Cardiac muscle cell (in vitro differentiated cells and primary cell): ENCODE results near the gene OSBP. TPM values are rescaled to one million over a fixed set of nuclear protein-coding genes. Genes with fewer than 3 reads are reported as not detected.

Experiments used
- DNase-seq, 2 donors: peaks; one replicate each; pipeline versions ENCODE4 v3.0.0 to v3.0.0-alpha.2; 2010 to 2017; ENCODE audit warnings: low read depth in 1 of 2, low spot score in 1 of 2
- H3K27ac ChIP-seq: fragments of 200-600 bp; sonication (generic); 2 replicates; pipeline ENCODE4 v1.5.1; 2016
- H3K27me3 ChIP-seq: fragments of 200-600 bp; sonication (generic); 2 replicates; pipeline ENCODE4 v1.6.0; 2016; ENCODE audit warnings: control low read depth
- H3K36me3 ChIP-seq: fragments of 200-600 bp; sonication (generic); 2 replicates; pipeline ENCODE4 v1.5.1; 2016; ENCODE audit warnings: control low read depth
- H3K4me1 ChIP-seq: fragments of 200-600 bp; sonication (generic); 2 replicates; pipeline ENCODE4 v1.8.1; 2017; ENCODE audit warnings: low read depth, mild to moderate bottlenecking, mixed run types
- H3K4me3 ChIP-seq: fragments of 200-600 bp; sonication (generic); 2 replicates; pipeline ENCODE4 v1.5.1; 2016; ENCODE audit warnings: mild to moderate bottlenecking
- H3K9me3 ChIP-seq: fragments of 200-600 bp; sonication (generic); 2 replicates; pipeline ENCODE4 v1.5.1; 2017; ENCODE audit warnings: low read depth, mild to moderate bottlenecking, control low read depth
- polyA plus RNA-seq: library from polyadenylated mRNA; unstranded; fragments of >200 nt; fragmentation: Nextera tagmentation; extraction: Ambion mirVana; gene quantifications from 2 replicates; pipeline ENCODE4 v1.2.1, GENCODE V29; 2016
- total RNA-seq: library from RNA; depleted of rRNA; stranded (reverse); fragments of >200 nt; gene quantifications from 2 replicates; pipeline ENCODE4 v1.2.3, GENCODE V29; 2016
- TF ChIP-seq, protein P1 (sequence below): IDR thresholded peaks from 2 replicates; pipeline ENCODE4 v1.5.1; 2012; ENCODE audit warnings: low read depth, mild to moderate bottlenecking, low read length

The OSBP gene
- total and polyA plus RNA-seq, 2 experiments from 2014 or later: 27.3 to 30.7 TPM

DNA sequence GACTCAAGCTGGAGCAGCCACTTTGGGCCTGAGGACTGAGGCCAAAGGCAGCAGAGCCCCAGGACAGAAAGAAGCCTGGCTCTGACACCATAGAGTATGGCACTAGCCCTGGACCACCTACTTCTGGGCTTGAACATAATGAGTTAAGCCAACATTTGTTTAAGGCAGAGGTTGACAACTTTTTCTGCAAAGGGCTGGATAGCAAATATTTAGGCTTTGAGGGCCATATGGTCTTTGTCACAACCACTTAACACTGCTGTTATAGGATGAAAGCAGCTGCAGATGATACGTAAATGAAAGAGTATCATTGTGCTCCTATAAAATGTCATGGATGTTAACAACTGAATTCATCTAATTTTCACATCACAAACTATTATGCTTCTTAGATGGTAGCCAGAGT lies 16.6 kb downstream of the OSBP start:
- TF ChIP-seq, protein P1, sequence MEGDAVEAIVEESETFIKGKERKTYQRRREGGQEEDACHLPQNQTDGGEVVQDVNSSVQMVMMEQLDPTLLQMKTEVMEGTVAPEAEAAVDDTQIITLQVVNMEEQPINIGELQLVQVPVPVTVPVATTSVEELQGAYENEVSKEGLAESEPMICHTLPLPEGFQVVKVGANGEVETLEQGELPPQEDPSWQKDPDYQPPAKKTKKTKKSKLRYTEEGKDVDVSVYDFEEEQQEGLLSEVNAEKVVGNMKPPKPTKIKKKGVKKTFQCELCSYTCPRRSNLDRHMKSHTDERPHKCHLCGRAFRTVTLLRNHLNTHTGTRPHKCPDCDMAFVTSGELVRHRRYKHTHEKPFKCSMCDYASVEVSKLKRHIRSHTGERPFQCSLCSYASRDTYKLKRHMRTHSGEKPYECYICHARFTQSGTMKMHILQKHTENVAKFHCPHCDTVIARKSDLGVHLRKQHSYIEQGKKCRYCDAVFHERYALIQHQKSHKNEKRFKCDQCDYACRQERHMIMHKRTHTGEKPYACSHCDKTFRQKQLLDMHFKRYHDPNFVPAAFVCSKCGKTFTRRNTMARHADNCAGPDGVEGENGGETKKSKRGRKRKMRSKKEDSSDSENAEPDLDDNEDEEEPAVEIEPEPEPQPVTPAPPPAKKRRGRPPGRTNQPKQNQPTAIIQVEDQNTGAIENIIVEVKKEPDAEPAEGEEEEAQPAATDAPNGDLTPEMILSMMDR: no peak
- no peaks in the 10 kb centered on the region for H3K4me1 ChIP-seq
- DNase-seq: no peak
- H3K4me3 ChIP-seq: no peak overlapping the region
- no peaks in the 10 kb centered on the region for H3K9me3 ChIP-seq
- H3K27me3 ChIP-seq: no peaks in the 10 kb centered on the region
- peaks cover 72% of the 10 kb centered on the region for H3K36me3 ChIP-seq
- H3K27ac ChIP-seq: no peak overlapping the region

DNA sequence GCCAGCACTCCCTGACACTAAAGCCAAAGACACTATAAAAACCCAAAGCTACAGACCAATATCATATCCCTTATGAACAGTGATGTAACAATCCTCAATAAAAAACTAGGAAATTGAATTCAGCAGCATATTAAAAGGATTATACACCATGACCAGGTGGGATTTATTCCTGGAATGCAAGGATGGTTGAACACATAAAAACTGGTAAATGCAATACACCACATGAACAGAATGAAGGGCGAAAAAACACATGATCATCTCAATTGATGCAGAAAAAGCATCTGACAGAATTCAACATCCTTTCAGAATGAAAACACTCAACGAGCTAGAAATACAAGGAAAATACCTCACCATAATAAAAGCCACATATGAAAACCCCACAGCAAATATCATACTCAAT lies 31.3 kb downstream of the OSBP start:
- no peaks in the 10 kb centered on the region for H3K9me3 ChIP-seq
- H3K27me3 ChIP-seq: no peaks in the 10 kb centered on the region
- peaks cover 45% of the 10 kb centered on the region for H3K36me3 ChIP-seq
- TF ChIP-seq, protein P1: no peak
- H3K4me3 ChIP-seq: no peak overlapping the region
- no peak for DNase-seq
- no peak overlapping the region for H3K27ac ChIP-seq
- H3K4me1 ChIP-seq: no peaks in the 10 kb centered on the region

DNA sequence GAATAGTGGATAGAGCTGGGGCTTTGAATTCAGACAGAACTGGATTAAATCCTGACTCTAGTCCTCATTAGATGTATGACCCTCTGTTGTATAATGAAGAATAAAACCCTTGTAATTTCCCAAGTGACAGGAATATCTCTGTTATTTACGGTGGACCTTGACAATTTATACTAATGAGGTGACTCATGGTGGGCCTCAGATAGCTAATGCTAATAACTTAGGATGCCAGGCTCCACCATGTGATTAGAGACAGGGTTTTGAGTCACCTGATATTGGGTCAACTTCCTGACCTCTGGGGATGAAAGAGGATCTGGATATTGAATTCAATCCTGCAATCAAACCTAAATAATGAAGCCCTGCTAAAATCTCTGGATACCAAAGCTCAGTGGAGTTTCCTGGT lies 33.6 kb downstream of the OSBP start:
- Histone ChIP-seq H3K4me1 (no peaks in the 10 kb centered on the region), H3K27ac (no peak overlapping the region), H3K36me3 (peaks cover 52% of the 10 kb centered on the region), H3K4me3 (no peak overlapping the region), H3K27me3 (no peaks in the 10 kb centered on the region), H3K9me3 (no peaks in the 10 kb centered on the region)
- DNase-seq: no peak
- TF ChIP-seq, protein P1: no peak

DNA sequence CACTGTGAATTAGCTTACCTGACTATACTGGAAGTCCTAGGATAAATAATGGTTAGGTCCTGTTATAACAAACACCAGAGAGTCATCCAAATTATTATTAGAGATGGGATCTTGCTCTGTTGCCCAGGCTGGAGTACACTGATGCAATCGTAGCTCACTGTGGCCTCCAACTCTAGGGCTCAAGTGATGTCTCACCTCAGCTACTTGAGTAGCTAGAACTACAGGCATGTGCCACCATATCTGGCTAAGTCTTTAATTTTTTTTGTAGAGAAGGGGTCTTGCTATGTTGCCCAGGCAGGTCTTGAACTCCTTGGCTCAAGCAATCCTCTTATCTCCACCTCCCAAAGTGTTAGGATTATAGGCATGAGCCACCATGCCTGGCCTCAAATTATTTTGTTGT lies 37.2 kb downstream of the OSBP start:
- TF ChIP-seq, protein P1: no peak
- no peak for DNase-seq
- Histone ChIP-seq H3K4me3 (no peak overlapping the region), H3K27me3 (no peaks in the 10 kb centered on the region), H3K36me3 (peaks cover 61% of the 10 kb centered on the region), H3K27ac (no peak overlapping the region), H3K9me3 (no peaks in the 10 kb centered on the region), H3K4me1 (no peaks in the 10 kb centered on the region)

DNA sequence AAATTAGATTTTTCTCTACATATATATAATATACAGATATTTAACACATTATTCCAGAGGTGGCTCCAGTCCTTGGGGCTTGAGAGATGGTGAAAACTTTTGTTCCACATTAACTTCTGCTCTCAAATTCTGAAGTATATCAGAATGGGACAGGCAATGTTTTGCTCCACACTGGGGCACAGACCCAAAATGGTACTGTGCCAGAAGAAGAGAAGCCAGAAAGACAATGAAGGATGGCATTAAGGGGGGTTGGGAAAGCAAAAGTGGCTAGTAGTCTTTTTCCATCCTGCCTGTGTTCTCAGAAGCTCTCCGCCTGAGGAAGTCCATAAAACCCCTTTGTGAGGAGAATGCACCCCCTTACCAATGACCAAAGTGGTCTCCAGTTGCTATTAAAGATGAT lies 40.1 kb downstream of the OSBP start:
- Histone ChIP-seq H3K4me3 (no peak overlapping the region), H3K27me3 (no peaks in the 10 kb centered on the region), H3K36me3 (peaks cover 44% of the 10 kb centered on the region), H3K27ac (no peak overlapping the region), H3K9me3 (no peaks in the 10 kb centered on the region), H3K4me1 (no peaks in the 10 kb centered on the region)
- TF ChIP-seq, protein P1: no peak
- no peak for DNase-seq
